Mesothelial cell of epicardium (in vitro differentiated cells): Measurements from ENCODE around the gene TLL2. TPM values are rescaled to one million over a fixed set of nuclear protein-coding genes. Genes with fewer than 3 reads are reported as not detected.

ENCODE experiments used
- DNase-seq, 2 experiments: peaks; one replicate each; pipeline ENCODE4 v3.0.0; 2021; ENCODE audit warnings: low spot score in 2 of 2; ENCODE audit not compliant: unreplicated experiment in 2 of 2
- H3K27ac Mint-ChIP-seq: 2 replicates; pipeline ENCODE4 v1.8.0; 2021; ENCODE audit warnings: mixed read lengths
- H3K27me3 Mint-ChIP-seq: 2 replicates; pipeline ENCODE4 v1.8.0; 2021; ENCODE audit warnings: low read depth, mixed read lengths
- H3K36me3 Mint-ChIP-seq: 2 replicates; pipeline ENCODE4 v1.8.0; 2021; ENCODE audit warnings: mixed read lengths
- H3K4me1 Mint-ChIP-seq: 2 replicates; pipeline ENCODE4 v1.8.0; 2021; ENCODE audit warnings: mixed read lengths
- H3K4me3 Mint-ChIP-seq: 2 replicates; pipeline ENCODE4 v1.8.0; 2021; ENCODE audit warnings: mild to moderate bottlenecking, moderate library complexity, mixed read lengths
- H3K9me3 Mint-ChIP-seq: 2 replicates; pipeline ENCODE4 v1.8.0; 2021; ENCODE audit warnings: mixed read lengths
- CTCF ChIP-seq: fragments of 200-600 bp; sonication (generic); IDR thresholded peaks from one replicate; pipeline ENCODE4 v1.5.0; 2021; ENCODE audit warnings: antibody characterized with exemption; ENCODE audit not compliant: unreplicated experiment
- total RNA-seq: library from RNA; stranded (reverse); gene quantifications from 3 replicates; pipeline ENCODE4 v1.2.1, GENCODE V29; 2021

The TLL2 gene
- 1.4 to 1.8 TPM (median 1.6 TPM) in 3 replicates for total RNA-seq

DNA sequence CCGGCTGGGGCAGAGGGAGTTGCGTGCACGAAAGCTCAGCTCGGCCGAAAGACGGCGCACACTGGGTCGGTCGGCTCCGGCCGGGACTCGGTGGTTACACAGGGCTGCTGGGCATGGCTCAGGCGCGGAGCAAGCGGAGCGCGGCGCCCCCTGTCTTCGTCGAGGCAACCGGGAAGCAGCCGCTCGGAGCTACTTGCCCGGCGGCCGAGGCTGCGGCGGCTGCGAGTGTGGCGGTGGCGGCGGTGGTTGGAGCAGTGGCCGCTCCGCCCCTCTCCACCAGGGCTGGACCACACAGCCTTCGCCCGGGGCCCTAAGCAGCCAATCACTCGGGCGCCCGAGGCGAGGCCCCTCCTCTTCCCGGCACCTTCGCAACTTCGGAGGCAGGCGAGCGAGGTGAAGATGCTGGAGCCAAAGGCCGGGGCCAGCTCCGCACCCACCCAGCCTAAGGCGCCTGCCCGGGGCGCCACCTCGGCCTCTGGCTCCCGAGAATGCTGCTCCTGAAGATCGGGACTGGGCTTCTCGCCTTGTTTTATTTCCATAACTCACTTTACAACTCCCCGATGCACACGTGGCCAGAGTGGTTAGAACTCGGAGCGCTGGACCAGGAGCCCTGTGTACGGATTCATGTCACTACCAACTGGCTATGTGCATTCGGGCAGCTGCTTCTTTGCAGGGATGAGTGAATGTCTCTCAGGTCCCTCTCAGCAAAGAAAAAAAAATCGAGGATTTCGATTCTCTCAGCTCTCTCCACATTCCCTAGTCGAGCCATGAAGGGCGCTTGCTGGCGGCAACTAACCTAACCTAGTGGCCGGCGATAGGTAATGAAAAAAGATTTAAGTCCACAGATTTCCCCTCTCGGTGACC is at the start of gene TLL2:
TSS of gene TLL2 (minus strand) at position 229 of the 864 bp plus-strand sequence. CDS start 241 bp downstream, outside the sequence.
- H3K4me3 Mint-ChIP-seq, result peak within 1 kb of the TSS; percentile 64
- peak; percentile 65 to 88 for DNase-seq
- peak; percentile 62 for TF ChIP-seq CTCF
- no peaks in the 10 kb centered on the region for H3K36me3 Mint-ChIP-seq
- no peak within 1 kb of the TSS for H3K27ac Mint-ChIP-seq
- H3K27me3 Mint-ChIP-seq, result peaks cover 63% of the 10 kb centered on the region
- H3K4me1 Mint-ChIP-seq, result peaks cover 18% of the 10 kb centered on the region
- H3K9me3 Mint-ChIP-seq, result no peaks in the 10 kb centered on the region

- Mint-ChIP-seq H3K27ac (no peak overlapping the region), H3K4me1 (peaks cover 3% of the 10 kb centered on the region), H3K4me3 (no peak overlapping the region), H3K36me3 (peaks cover 20% of the 10 kb centered on the region), H3K27me3 (no peaks in the 10 kb centered on the region), H3K9me3 (peaks cover 5% of the 10 kb centered on the region)
- TF ChIP-seq CTCF, result no peak
- DNase-seq, result no peak
Observed at GRCh38 chr10:96560966-96561887, 47.5 kb upstream of the TLL2 start.

DNA sequence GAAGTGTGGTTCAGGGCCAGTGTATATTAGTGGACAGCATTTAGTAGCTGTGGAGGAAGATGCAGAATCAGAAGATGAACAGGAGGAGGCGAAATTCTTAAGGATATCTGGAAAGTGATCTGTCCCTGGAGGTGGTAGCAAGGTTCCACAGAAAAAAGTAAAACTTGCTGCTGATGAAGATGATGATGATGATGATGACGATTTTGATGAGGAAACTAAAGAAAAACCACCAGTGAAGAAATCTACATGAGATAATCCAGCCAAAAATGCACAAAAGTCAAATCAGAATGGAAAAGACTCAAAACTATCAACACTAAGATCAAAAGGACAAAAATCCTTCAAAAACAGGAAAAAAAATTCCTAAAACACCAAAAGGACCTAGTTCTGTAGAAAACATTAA is 46.8 kb upstream of the TLL2 start:
- peaks cover 20% of the 10 kb centered on the region for H3K36me3 Mint-ChIP-seq

GRCh38 chr10:96556003-96556402 is 42.3 kb upstream of the TLL2 start:
- H3K4me3 Mint-ChIP-seq, result no peak overlapping the region
- no peak for TF ChIP-seq CTCF
- H3K27ac Mint-ChIP-seq, result no peak overlapping the region
- no peaks in the 10 kb centered on the region for H3K4me1 Mint-ChIP-seq
- no peak for DNase-seq
- no peaks in the 10 kb centered on the region for H3K9me3 Mint-ChIP-seq
- peaks cover 18% of the 10 kb centered on the region for H3K36me3 Mint-ChIP-seq
- no peaks in the 10 kb centered on the region for H3K27me3 Mint-ChIP-seq

More for the DNA sequence above, 46.8 kb upstream of the TLL2 start:
- Mint-ChIP-seq H3K4me3 (no peak overlapping the region), H3K9me3 (peaks cover 5% of the 10 kb centered on the region), H3K27me3 (no peaks in the 10 kb centered on the region), H3K27ac (no peak overlapping the region), H3K4me1 (no peaks in the 10 kb centered on the region)
- no peak for DNase-seq
- no peak for TF ChIP-seq CTCF

- H3K27ac Mint-ChIP-seq, result no peak overlapping the region
- no peak for TF ChIP-seq CTCF
- no peaks in the 10 kb centered on the region for H3K9me3 Mint-ChIP-seq
- H3K4me1 Mint-ChIP-seq, result no peaks in the 10 kb centered on the region
- no peaks in the 10 kb centered on the region for H3K27me3 Mint-ChIP-seq
- H3K4me3 Mint-ChIP-seq, result no peak overlapping the region
- no peak for DNase-seq
- H3K36me3 Mint-ChIP-seq, result peaks cover 15% of the 10 kb centered on the region
Observed at GRCh38 chr10:96555330-96555729, 41.6 kb upstream of the TLL2 start.
